Measurements from ENCODE around the gene GSE1. TPM values are rescaled to one million over a fixed set of nuclear protein-coding genes. Genes with fewer than 3 reads are reported as not detected.

The GSE1 gene
- total and polyA plus RNA-seq, 2 donors from 2014 or later = 9.5 to 92.8 TPM

- intact Hi-C loops (cut with DNase I) = no loop called here
- Histone ChIP-seq H3K9me3 (ENCODE audit: control insufficient read depth in 2 of 3, insufficient read depth in 1 of 3, low read length in 3 of 3) (no peaks in the 10 kb centered on the region), H3K36me3 (ENCODE audit: control insufficient read depth in 2 of 3, insufficient read depth in 3 of 3, low read length in 3 of 3) (peaks cover 2 to 93% (median 65%) of the 10 kb centered on the region in 3 donors), H3K27ac (ENCODE audit: low read depth in 2 of 2, low read length in 2 of 2) (no peak overlapping the region), H3K4me3 (ENCODE audit: low read length in 3 of 3) (no peak overlapping the region), H3K27me3 (ENCODE audit: control insufficient read depth, insufficient read depth, low read length) (no peaks in the 10 kb centered on the region), H3K4me1 (ENCODE audit: control insufficient read depth in 2 of 3, insufficient read depth in 2 of 3, low read depth in 1 of 3, low read length in 3 of 3) (no peaks in the 10 kb centered on the region), H3K9ac (ENCODE audit: low read length in 3 of 3) (no peak overlapping the region)
- FAIRE-seq (no peak), DNase-seq (peak in 1 of 5 donors; percentile 53)
- TF ChIP-seq CTCF (IDR thresholded peaks at IDR 0.05; ENCODE audit: borderline replicate concordance, extremely low read depth, insufficient read depth) = no peak
Measured at GRCh38 chr16:85667261-85667660, 54.1 kb downstream of the GSE1 start.

GRCh38 chr16:85667841-85668413, 54.8 kb downstream of the GSE1 start:
- H3K4me1 ChIP-seq (ENCODE audit: control insufficient read depth in 2 of 3, insufficient read depth in 2 of 3, low read depth in 1 of 3, low read length in 3 of 3) = no peaks in the 10 kb centered on the region
- no peaks in the 10 kb centered on the region for H3K27me3 ChIP-seq (ENCODE audit: control insufficient read depth, insufficient read depth, low read length)
- no peaks in the 10 kb centered on the region for H3K9me3 ChIP-seq (ENCODE audit: control insufficient read depth in 2 of 3, insufficient read depth in 1 of 3, low read length in 3 of 3)
- peaks cover 2 to 91% (median 67%) of the 10 kb centered on the region in 3 donors for H3K36me3 ChIP-seq (ENCODE audit: control insufficient read depth in 2 of 3, insufficient read depth in 3 of 3, low read length in 3 of 3)
- DNase-seq (peak in 1 of 5 donors; percentile 48), FAIRE-seq (no peak)
- H3K9ac ChIP-seq (ENCODE audit: low read length in 3 of 3) = no peak overlapping the region
- H3K27ac ChIP-seq (ENCODE audit: low read depth in 2 of 2, low read length in 2 of 2) = no peak overlapping the region
- H3K4me3 ChIP-seq (ENCODE audit: low read length in 3 of 3) = no peak overlapping the region
- intact Hi-C loops (cut with DNase I) = no loop called here
- no peak for TF ChIP-seq CTCF (IDR thresholded peaks at IDR 0.05; ENCODE audit: borderline replicate concordance, extremely low read depth, insufficient read depth)

GRCh38 chr16:85668676-85669424, 55.7 kb downstream of the GSE1 start:
- DNase-seq (peak in 1 of 5 donors; percentile 41), FAIRE-seq (no peak)
- Histone ChIP-seq H3K9ac (ENCODE audit: low read length in 3 of 3) (no peak overlapping the region), H3K27ac (ENCODE audit: low read depth in 2 of 2, low read length in 2 of 2) (no peak overlapping the region), H3K36me3 (ENCODE audit: control insufficient read depth in 2 of 3, insufficient read depth in 3 of 3, low read length in 3 of 3) (peaks cover 2 to 83% (median 60%) of the 10 kb centered on the region in 3 donors), H3K9me3 (ENCODE audit: control insufficient read depth in 2 of 3, insufficient read depth in 1 of 3, low read length in 3 of 3) (no peaks in the 10 kb centered on the region), H3K4me1 (ENCODE audit: control insufficient read depth in 2 of 3, insufficient read depth in 2 of 3, low read depth in 1 of 3, low read length in 3 of 3) (no peaks in the 10 kb centered on the region), H3K27me3 (ENCODE audit: control insufficient read depth, insufficient read depth, low read length) (no peaks in the 10 kb centered on the region), H3K4me3 (ENCODE audit: low read length in 3 of 3) (no peak overlapping the region)
- intact Hi-C loops (cut with DNase I) = no loop called here
- no peak for TF ChIP-seq CTCF (IDR thresholded peaks at IDR 0.05; ENCODE audit: borderline replicate concordance, extremely low read depth, insufficient read depth)

Data from kidney (tissue), 14 donors.